Activated CD4-positive, alpha-beta T cell treated with anti-CD3 and anti-CD28 coated beads, Interleukin-2, amount 10 ng/mL, durations not matched to agents 7 days and 5 days (primary cell): ENCODE measurements around the gene TTC33. TPM values are rescaled to one million over a fixed set of nuclear protein-coding genes. Genes with fewer than 3 reads are reported as not detected.

ENCODE experiments used
- CTCF ChIA-PET: fragments of 350-600 bp; sonication (Branson Sonifier 250); formaldehyde crosslinking; loops from one replicate; lab custom pipeline; 2021; ENCODE audit warnings: antibody characterized with exemption; lab: Charles Lee
- POLR2A ChIA-PET: fragments of 350-600 bp; sonication (Branson Sonifier 250); formaldehyde crosslinking; loops from one replicate; lab custom pipeline; 2021; ENCODE audit warnings: antibody characterized with exemption; lab: Charles Lee
- DNase-seq: peaks from one replicate; pipeline ENCODE4 v3.0.0-alpha.2; 2020
- H3K27ac Mint-ChIP-seq: one replicate; pipeline ENCODE4 v1.8.0; 2021; ENCODE audit warnings: mild to moderate bottlenecking, moderate library complexity, mixed read lengths
- H3K27me3 Mint-ChIP-seq: one replicate; pipeline ENCODE4 v1.8.0; 2021; ENCODE audit warnings: mixed read lengths
- H3K36me3 Mint-ChIP-seq: one replicate; pipeline ENCODE4 v1.8.0; 2021; ENCODE audit warnings: low read depth, mixed read lengths
- H3K4me1 Mint-ChIP-seq: one replicate; pipeline ENCODE4 v1.8.0; 2021; ENCODE audit warnings: mixed read lengths
- H3K4me3 Mint-ChIP-seq: one replicate; pipeline ENCODE4 v1.8.0; 2021; ENCODE audit warnings: mild to moderate bottlenecking, moderate library complexity, mixed read lengths
- H3K9me3 Mint-ChIP-seq: one replicate; pipeline ENCODE4 v1.8.0; 2021; ENCODE audit warnings: mixed read lengths
- total RNA-seq, 2 experiments: library from RNA; stranded (reverse); gene quantifications; one replicate each; pipeline ENCODE4 v1.2.3, GENCODE V29; 2021

TTC33 gene
- total RNA-seq, 2 experiments from 2014 or later: 16.2 to 16.8 TPM

DNA sequence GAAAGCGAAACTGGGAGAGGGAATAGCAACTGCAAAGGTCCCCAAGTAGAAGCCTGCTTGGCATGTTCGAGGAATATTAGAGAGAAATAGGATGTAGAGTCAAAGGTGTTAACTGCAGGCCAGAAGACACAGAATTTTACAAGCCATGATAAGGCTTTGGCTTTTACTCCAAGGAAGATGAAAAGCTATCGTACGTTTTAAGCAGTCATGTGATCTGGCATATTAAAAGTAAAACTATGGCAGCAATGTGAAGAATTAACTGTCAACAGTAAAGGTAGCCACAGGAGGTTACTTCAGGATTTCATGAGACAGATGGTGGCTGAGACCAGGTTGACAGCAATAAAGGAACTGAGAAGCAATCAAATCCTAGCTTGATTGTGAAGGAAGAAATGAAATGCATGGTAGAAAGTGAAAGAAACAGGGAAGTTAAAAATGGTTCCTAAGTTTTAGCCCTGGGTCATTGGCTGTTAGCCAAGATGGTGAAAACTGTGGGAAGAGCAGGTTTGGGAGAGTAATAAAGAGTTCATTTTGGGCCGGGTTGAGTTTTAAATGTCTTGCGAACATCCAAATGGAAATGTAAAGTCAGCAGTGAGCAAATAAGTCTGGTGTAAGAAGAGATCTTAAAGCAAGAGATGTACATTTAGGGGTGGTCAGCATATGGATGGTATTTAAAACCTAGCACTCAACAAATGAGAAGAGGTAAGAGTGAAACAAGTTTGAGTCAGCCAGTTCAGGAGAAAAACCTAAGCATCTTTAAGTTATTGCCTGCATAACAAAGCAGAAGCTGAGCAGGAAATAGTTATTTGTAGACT, 20.3 kb upstream of the TTC33 start:
- CTCF ChIA-PET: interaction anchor here (0.7 to 1.3 kb wide), 2 partner anchors 26 to 122 kb away, joined by 3 read pairs; no protein-coding TSS in a partner anchor
- H3K9me3 Mint-ChIP-seq: no peaks in the 10 kb centered on the region
- no peak overlapping the region for H3K4me3 Mint-ChIP-seq
- POLR2A ChIA-PET: no interaction called here
- DNase-seq: no peak
- no peak overlapping the region for H3K27ac Mint-ChIP-seq
- H3K4me1 Mint-ChIP-seq: peaks cover 16% of the 10 kb centered on the region
- H3K27me3 Mint-ChIP-seq: no peaks in the 10 kb centered on the region
- H3K36me3 Mint-ChIP-seq: peaks cover 24% of the 10 kb centered on the region

DNA sequence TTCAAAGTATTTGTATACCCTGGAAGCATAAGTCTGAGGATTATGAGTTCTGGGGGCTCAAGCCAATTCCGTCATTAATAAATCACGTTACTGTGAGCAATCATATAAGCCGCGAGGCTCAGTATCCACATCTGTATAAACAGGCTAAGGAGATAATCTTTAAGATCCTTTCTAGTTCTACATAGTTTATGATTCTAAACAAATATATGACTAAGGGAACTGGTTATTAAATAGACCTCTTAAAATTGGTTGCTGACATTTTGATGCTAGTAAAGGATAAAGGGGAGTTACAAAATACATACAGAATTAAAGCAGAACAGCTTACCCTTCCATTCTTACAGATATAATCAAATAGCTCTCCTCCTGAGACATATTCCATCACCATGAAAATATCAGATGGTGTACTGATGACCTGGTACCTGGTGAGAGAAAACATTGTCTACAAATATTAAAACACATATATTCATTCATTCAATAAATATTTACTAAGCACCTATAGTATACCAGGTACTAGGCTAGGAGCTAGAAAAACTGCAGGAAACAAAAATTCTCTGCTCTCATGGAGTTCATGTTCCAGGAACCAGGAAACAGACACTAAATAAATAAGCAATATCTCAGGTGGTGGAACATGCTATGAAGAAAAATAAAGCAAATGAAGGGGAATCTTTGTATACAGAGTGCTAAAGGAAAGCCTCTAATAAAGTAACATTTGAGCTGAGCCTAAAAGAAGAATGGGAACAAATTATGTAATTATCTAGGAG, 19.5 kb upstream of the TTC33 start:
- POLR2A ChIA-PET: no interaction called here
- peaks cover 25% of the 10 kb centered on the region for H3K36me3 Mint-ChIP-seq
- no peak for DNase-seq
- CTCF ChIA-PET: interaction anchor here (1.3 kb wide), 1 partner anchor 27 kb away, joined by 3 read pairs; no protein-coding TSS in a partner anchor
- no peak overlapping the region for H3K27ac Mint-ChIP-seq
- peaks cover 16% of the 10 kb centered on the region for H3K4me1 Mint-ChIP-seq
- no peak overlapping the region for H3K4me3 Mint-ChIP-seq
- no peaks in the 10 kb centered on the region for H3K9me3 Mint-ChIP-seq
- H3K27me3 Mint-ChIP-seq: no peaks in the 10 kb centered on the region

DNA sequence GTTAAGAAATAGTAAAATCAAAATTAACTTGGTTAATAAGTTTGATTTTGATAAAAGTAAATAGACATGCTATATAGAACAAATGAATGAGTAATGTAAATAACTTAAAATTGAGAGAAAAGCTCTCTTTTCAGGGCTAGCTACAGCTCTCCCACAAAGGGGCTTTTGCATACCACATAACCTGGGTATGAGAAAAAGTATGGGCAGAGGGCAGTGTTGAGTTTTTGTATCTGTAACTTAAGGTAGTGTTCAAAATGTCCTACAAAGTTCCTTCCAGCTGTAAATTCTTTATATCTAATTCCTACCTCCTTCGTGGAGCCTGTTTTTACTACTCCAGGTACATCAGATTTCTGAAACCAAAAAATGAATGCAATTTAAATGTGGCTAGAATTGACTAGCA, 18.9 kb upstream of the TTC33 start:
- H3K36me3 Mint-ChIP-seq: peaks cover 25% of the 10 kb centered on the region
- no peak overlapping the region for H3K4me3 Mint-ChIP-seq
- no peak overlapping the region for H3K27ac Mint-ChIP-seq
- ChIA-PET POLR2A (no interaction called here), CTCF (interaction anchor here (1.4 kb wide), 1 partner anchor 14 kb away, joined by 5 read pairs; no protein-coding TSS in a partner anchor)
- no peaks in the 10 kb centered on the region for H3K27me3 Mint-ChIP-seq
- no peak for DNase-seq
- H3K9me3 Mint-ChIP-seq: no peaks in the 10 kb centered on the region
- peaks cover 15% of the 10 kb centered on the region for H3K4me1 Mint-ChIP-seq

DNA sequence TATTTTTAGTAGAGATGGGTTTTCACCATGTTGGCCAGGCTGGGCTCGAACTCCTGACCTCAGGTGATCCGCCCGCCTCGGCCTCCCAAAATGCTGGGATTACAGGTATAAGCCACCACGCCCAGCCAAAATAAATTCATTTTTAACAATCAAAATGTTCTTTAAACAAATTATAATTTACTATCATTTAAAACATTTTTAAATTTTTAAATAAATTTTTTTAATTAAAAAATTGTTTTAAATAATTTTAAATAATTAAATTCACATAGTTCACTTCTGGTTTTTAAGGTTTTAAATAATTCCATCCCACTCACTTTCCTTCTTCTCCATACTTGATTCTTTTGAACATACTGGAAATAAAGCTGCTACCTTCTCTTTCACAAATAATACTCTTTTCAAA, 15.0 kb upstream of the TTC33 start:
- CTCF ChIA-PET: no interaction called here
- H3K4me3 Mint-ChIP-seq: no peak overlapping the region
- no peak overlapping the region for H3K27ac Mint-ChIP-seq
- peaks cover 37% of the 10 kb centered on the region for H3K36me3 Mint-ChIP-seq
- no peak for DNase-seq
- POLR2A ChIA-PET: no interaction called here
- H3K9me3 Mint-ChIP-seq: no peaks in the 10 kb centered on the region
- H3K4me1 Mint-ChIP-seq: peaks cover 2% of the 10 kb centered on the region
- H3K27me3 Mint-ChIP-seq: no peaks in the 10 kb centered on the region

DNA sequence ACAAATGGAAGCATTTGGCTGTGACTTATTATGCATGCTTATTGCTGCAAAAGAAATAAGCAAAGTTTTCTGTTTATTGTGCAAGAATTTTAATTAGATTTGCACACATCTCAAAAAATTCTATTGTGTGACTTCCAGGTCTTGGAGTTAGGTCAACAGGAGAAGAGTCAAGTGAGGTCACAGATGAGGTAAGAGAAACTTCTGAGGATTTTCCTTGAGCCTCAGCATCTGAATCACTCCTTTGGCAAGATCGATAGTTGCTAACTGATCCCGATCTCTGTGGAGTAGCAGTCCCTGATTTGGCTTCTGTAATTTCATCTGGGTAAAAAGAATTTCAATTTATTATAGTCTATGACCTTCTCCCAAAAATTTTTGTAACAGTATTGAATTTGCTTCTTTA, 6.9 kb upstream of the TTC33 start:
- Mint-ChIP-seq H3K9me3 (no peaks in the 10 kb centered on the region), H3K27me3 (no peaks in the 10 kb centered on the region), H3K4me1 (no peaks in the 10 kb centered on the region), H3K36me3 (peaks cover 53% of the 10 kb centered on the region), H3K27ac (no peak overlapping the region), H3K4me3 (no peak overlapping the region)
- POLR2A ChIA-PET: no interaction called here
- no peak for DNase-seq
- CTCF ChIA-PET: no interaction called here

DNA sequence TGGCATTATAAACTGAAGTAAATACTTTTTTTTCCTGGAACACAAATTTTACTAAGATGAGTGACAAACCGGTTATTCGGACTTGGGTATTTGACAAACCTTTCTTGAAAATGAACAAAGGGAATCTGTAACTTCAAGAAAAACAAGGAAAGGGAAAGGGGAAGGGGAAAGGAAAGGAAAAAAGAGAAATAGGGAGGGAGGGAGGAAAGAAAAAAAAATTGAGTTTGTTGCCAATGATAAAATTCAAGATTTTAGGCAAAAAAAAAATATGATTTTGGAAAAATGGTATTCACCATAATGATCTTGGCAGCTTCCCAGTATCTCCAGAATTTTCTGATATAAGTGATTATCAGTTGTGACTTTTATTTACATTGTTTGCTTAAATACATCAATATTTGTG, 1.6 kb upstream of the TTC33 start:
- no peak for DNase-seq
- Mint-ChIP-seq H3K36me3 (peaks cover 34% of the 10 kb centered on the region), H3K4me1 (peaks cover 15% of the 10 kb centered on the region), H3K27ac (no peak overlapping the region), H3K27me3 (no peaks in the 10 kb centered on the region), H3K4me3 (peak overlapping the region; percentile 6), H3K9me3 (no peaks in the 10 kb centered on the region)
- POLR2A ChIA-PET: no interaction called here
- CTCF ChIA-PET: interaction anchor here (0.6 to 0.7 kb wide), 2 partner anchors 580 to 1018 kb away, joined by 3 read pairs; no protein-coding TSS in a partner anchor

DNA sequence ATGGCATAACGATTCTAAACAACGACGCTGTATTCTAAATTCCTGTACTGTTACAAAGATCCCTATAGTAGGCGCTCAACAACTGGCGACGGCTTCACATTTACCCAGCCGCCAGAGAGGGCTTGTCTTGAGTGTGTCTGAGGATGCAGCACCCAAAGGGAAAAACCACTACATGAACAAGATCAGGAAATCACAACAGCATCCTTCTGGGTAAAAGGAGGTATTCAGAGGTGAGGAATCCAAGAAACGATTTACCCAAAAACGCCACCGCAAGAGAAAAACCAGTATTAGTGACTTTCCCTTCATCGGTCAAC, 711 bp downstream of the TTC33 start:
- H3K4me3 Mint-ChIP-seq: no peak overlapping the region
- no peaks in the 10 kb centered on the region for H3K9me3 Mint-ChIP-seq
- CTCF ChIA-PET: interaction anchor here (1.5 kb wide), 1 partner anchor 51 kb away, joined by 3 read pairs; no protein-coding TSS in a partner anchor
- H3K4me1 Mint-ChIP-seq: peaks cover 31% of the 10 kb centered on the region
- peaks cover 31% of the 10 kb centered on the region for H3K36me3 Mint-ChIP-seq
- DNase-seq: peak; percentile 74
- no peak overlapping the region for H3K27ac Mint-ChIP-seq
- POLR2A ChIA-PET: no interaction called here
- no peaks in the 10 kb centered on the region for H3K27me3 Mint-ChIP-seq

DNA sequence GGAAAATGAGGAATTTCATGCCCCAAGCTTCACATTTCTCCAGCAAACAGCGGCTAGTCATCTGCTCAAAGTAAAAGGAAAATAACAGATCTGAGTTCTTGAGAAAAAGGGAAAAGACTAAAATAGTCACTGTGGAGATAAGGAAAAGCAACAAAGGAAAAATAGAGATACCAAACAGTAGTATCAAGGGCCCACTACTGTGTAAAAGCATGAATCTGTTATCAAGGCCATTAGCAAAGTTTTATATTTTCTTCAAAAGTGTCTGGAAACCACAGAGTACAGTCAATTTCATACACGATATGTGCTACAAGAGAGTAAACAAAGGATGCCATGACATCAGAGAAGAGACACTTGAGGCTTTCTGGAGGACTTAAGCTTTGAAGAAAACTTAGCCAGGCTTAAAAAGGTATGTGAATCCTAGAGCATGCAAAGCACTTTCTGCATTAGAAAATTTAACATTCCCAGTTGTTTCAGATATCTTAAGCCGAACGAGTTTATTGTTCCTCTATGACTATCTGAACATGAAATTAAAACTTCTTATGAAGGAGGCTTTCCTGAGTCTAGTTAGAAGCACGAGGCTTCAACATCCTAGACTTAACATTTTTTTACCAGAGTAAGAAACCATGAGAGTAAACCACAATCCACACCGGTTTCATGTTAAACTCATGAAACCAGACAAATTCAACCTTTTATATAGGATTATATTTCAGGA, 1.2 kb downstream of the TTC33 start:
- ChIA-PET CTCF (interaction anchor here (0.7 kb wide), 1 partner anchor 95 kb away, joined by 3 read pairs; no protein-coding TSS in a partner anchor), POLR2A (no interaction called here)
- Mint-ChIP-seq H3K4me3 (no peak overlapping the region), H3K36me3 (peaks cover 31% of the 10 kb centered on the region), H3K27ac (no peak overlapping the region), H3K4me1 (peaks cover 31% of the 10 kb centered on the region), H3K9me3 (no peaks in the 10 kb centered on the region), H3K27me3 (no peaks in the 10 kb centered on the region)
- peak; percentile 22 for DNase-seq

DNA sequence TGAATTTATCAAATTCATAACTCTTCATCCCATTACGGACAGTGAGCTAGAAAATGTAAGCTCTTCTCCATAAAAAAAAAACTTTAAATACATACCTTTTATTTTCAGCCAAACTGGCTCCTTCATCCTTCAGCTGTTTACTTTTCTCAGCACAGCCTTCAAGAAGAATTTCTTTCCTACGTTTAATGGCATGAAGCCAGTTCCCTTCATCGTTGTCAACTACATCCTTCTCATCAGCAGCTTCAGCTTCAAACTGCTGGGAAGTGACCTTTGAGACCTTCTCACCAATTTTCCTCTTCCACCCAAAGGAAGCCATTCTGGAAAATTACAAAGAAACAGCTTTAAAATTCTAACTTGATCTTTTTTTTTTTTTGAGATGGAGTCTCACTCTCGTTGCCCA, 9.1 kb downstream of the TTC33 start:
- Mint-ChIP-seq H3K27me3 (no peaks in the 10 kb centered on the region), H3K4me3 (no peak overlapping the region), H3K9me3 (no peaks in the 10 kb centered on the region), H3K36me3 (peaks cover 39% of the 10 kb centered on the region), H3K27ac (no peak overlapping the region), H3K4me1 (peaks cover 20% of the 10 kb centered on the region)
- DNase-seq: no peak
- POLR2A ChIA-PET: no interaction called here
- CTCF ChIA-PET: interaction anchor here (0.6 to 0.7 kb wide), 4 partner anchors 106 to 715 kb away, joined by 3 to 6 read pairs (median 4); no protein-coding TSS in a partner anchor

DNA sequence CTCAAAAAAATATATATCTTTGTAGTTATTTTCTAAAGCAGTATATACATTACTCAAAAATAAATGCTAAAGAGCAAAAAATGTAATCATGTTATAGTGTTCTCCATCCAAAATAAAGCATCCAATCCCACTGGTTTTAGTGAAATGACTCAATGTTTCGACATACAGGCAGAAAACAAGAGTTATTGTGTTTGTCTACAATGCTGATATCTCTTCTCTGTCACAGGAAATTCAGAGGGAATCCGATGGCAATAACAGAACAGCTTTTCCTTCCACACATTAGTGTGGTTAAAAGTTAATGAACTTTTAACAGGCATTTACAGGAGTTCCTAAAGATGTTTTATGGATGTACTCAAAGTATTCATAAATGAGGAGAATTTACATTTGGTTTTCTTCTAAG, 12.0 kb downstream of the TTC33 start:
- POLR2A ChIA-PET: no interaction called here

DNA sequence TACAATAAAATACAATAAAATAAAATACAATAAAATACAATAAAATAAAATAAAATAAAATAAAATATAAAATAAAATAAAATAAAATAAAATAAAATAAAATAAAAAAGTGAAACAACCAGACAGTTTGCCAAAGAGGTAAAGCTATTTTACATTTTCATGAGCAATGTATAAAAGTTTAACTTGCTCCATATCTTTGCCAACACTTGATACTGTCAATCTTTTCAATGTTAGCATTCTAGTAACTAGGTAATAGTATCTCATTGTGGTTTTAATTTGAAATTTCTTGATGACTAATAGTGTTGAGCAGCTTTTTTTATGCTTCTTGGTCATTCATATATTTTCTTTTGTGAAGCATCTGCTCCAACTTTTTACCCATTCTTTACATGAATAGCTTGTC, 17.3 kb downstream of the TTC33 start:
- POLR2A ChIA-PET: no interaction called here
- Mint-ChIP-seq H3K9me3 (peaks cover 6% of the 10 kb centered on the region), H3K27me3 (no peaks in the 10 kb centered on the region), H3K4me3 (no peak overlapping the region), H3K4me1 (peaks cover 25% of the 10 kb centered on the region), H3K27ac (no peak overlapping the region), H3K36me3 (peaks cover 30% of the 10 kb centered on the region)
- CTCF ChIA-PET: no interaction called here
- no peak for DNase-seq

More for the DNA sequence above, 12.0 kb downstream of the TTC33 start:
- H3K27me3 Mint-ChIP-seq: no peaks in the 10 kb centered on the region
- peaks cover 6% of the 10 kb centered on the region for H3K9me3 Mint-ChIP-seq
- DNase-seq: no peak
- H3K4me3 Mint-ChIP-seq: no peak overlapping the region
- H3K4me1 Mint-ChIP-seq: peaks cover 8% of the 10 kb centered on the region
- H3K27ac Mint-ChIP-seq: no peak overlapping the region
- peaks cover 51% of the 10 kb centered on the region for H3K36me3 Mint-ChIP-seq
- CTCF ChIA-PET: interaction anchor here (0.6 to 0.7 kb wide), 3 partner anchors 63 to 1041 kb away, joined by 3 to 5 read pairs (median 3); no protein-coding TSS in a partner anchor

DNA sequence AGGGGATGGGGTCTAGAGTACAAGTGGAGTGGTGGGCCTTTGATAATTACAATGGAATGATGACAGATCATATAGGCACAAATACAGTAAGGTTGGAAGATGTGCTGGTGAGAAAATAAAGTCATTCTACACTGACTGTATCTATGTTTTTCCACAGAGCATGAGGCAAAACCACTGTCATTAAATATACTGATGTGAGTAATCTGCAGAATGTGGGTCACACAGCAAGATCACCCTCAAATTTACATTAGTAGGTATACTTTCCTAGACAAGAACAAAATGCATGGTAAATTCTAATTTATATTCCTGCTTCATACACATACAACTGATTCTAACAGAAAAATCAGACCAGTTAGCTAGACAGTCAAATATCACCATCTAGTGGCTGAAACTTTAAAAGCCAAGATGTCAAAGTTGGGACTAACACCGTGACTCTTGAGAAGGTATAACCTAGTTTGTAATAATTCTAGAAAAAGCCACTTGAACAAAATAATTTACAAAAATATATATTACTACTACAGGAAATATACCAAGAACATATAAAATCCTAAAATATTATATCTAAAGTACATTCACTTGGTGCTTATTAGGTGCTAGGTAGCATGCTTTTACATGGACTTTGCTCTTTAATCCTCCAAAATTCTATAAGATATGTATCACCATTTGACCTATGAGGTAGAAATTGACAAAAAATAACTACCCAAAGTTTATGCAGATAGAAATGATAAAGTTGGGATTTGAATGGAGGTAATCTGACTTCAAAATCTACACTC, 19.5 kb downstream of the TTC33 start:
- POLR2A ChIA-PET: no interaction called here
- peaks cover 27% of the 10 kb centered on the region for H3K36me3 Mint-ChIP-seq
- H3K9me3 Mint-ChIP-seq: peaks cover 10% of the 10 kb centered on the region
- peaks cover 30% of the 10 kb centered on the region for H3K4me1 Mint-ChIP-seq
- CTCF ChIA-PET: interaction anchor here (1.1 kb wide), 1 partner anchor 787 kb away, joined by 3 read pairs; no protein-coding TSS in a partner anchor
- H3K27ac Mint-ChIP-seq: no peak overlapping the region
- no peaks in the 10 kb centered on the region for H3K27me3 Mint-ChIP-seq
- DNase-seq: peak; percentile 43
- no peak overlapping the region for H3K4me3 Mint-ChIP-seq
